Islet precursor cell (in vitro differentiated cells): ENCODE data around the gene ASXL1.
"Not testable (repeated sequence)": the region's sequence is repeated elsewhere in the genome, so short reads cannot be mapped to it uniquely, and the experiment has no call there.

ENCODE experiments used
- DNase-seq: peaks from one replicate; pipeline ENCODE4 v3.0.0-alpha.2; 2018

Gene ASXL1

DNA sequence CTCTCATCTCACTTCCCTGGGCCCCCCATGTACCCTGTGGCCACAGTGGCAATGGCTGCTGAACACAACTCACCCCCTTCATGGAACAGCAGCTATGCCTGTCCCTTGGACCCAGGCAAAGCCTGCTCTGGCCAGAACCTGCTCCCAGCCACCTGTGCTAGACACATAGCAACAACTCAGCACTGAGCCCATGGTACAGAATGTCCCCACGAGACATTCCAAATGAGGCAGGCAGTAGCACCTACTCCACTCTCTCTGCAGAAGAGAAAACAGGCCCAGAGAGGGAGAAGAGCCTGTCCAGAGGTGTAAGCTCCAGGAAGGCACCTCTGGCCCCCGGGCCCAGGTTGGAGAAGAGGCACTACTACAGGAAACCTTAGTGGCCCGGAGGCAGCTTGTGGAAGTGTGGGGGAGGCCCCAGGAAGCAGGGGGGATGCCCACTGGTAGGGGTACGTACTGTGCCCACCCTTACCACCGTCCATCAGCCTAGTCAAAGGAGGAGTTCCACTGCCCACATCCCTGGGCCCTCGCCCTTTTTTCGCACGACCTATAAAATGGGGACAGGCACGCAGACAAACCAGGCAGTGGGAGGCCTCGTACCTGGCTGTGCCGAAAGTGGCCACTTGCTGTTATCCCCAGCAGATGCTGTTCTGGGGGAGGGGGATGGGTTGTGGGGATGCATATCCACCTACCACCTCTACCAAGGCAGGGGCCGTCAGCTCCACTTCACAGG lies 97.2 kb downstream of the ASXL1 start:
- no peak for DNase-seq

DNA sequence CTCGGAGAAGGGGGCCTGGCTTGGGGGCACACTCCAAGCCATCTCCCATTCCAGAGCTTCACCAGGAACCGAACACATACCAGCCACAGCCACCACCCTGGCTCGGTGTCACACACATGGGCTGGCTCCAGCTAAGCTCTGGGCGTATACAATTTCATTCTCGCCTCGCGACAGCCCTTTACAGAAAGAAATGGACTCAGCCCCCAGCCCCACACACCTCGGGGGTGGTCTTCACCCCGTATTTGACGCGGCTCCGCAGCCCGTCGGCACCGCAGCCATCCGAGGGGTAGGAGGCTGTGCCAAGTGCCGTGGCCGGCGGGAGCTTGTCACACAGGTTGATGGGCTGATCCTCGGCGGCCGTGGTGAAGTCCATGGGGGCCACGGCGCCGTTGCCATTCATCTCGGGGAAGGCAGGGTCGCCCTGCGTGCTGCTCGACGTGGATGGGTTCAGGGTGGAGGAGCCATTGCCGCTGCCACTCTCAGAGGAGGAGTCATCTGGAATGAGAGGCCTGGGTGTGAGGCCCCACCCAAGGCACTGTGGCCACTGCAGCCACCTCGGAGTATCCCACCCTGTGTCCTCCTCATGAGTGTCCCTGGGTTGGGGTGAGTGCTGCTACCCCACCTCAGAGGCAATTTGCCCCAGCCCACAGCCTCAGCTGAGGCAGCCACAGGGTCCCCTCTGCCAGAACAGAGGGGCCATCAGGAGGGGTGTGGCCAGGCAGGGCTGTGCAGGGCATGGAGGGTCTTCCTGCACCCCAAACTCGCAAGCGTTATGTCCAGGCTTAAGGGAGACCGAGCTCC lies 98.0 kb downstream of the ASXL1 start:
- DNase-seq = no peak

DNA sequence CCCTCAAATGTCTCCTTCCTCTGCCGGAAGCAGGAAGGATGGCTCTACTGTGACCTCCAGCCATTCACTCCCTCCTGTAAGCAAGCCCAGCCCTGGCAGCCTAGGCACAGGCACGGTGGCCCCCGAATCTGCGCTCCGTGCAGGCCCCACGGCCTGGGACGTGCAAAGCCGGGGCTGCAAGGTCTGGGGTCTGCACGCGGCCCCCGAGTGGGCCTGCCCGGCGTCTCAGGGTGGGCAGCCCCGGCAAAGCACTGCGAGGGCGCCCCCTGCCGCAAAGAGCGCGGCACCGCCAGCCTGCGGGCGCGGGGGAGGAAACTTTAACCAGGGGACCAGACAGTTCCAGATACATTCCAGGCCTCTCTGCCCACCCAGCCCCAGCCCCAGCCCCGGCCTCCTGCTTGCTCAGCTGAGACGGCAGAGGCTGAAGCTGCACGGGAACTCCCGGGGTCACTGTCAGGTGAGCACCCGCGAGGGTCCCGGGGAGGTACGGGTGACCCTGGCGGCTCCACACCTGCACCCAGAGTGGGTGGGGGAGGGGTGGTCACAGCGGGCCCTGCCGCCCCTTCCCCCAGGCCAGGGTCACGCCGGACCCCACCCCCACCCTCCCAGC lies 98.8 kb downstream of the ASXL1 start:
- DNase-seq = peak; percentile 96

DNA sequence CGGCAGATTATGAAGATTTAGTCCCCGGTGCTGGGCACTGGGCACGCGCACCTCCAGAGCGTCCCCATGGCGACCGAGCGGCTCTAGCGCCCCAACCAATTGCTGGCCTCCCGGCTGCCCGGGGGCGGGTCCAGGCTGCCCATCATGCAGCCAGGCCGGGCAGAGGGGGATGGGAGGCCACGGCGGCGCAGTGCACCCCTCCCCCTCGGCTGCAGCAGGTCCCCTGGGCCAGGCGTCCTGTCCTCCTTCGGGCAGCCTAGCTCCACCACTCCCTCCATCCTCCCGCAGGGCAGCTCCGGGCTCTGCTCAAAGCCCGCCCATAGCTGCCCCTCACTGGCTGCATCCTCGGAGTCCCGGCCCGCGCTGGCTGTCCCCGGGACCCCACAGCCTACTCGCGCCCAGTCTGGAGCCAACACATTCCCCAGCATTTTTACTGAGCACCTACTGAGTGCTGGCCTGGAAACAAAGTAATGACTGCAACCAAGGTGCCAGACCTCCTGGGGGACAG lies 99.4 kb downstream of the ASXL1 start:
- peak; percentile 94 for DNase-seq

- peak; percentile 69 for DNase-seq
Measured at GRCh38 chr20:32458061-32458836, 100.1 kb downstream of the ASXL1 start.

GRCh38 chr20:32458837-32459220 lies 100.7 kb downstream of the ASXL1 start:
- no peak for DNase-seq

- DNase-seq = no peak
Measured at GRCh38 chr20:32460231-32460630, 102.1 kb downstream of the ASXL1 start.

DNA sequence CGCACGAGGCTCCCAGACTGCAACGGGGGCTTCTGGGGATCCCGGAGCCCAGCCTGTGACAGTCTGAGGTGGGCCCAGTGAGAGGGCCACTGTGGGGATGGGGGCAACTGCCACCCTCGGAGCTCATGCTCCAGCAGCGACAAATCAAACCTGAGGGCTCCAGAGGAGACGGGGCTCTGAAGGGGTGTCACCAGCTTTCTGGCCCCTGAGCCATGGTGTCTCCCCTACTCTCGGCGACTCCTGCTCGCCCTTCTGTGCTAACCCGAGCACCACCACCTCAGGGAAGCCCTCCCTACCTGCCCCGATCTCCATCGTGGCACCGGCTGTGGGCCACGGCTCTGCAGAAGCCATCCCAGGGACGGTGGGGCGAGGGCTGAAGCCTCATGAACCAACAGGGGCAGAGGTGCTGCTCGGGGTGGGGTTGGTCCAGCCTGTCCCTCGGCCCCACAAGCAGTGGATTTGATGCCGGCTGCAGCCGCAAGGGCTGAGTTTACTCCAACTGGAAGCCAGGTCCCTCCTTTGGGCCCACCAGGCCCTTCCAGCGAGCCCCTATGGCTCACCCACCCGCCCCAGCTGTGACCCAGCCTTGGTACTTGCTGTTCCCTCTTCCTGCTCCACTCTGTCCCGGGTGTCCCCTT lies 102.7 kb downstream of the ASXL1 start:
- no peak for DNase-seq

GRCh38 chr20:32461836-32462600 lies 103.9 kb downstream of the ASXL1 start:
- DNase-seq = no peak

- DNase-seq = no peak
Measured at GRCh38 chr20:32462900-32463641, 104.9 kb downstream of the ASXL1 start.

DNA sequence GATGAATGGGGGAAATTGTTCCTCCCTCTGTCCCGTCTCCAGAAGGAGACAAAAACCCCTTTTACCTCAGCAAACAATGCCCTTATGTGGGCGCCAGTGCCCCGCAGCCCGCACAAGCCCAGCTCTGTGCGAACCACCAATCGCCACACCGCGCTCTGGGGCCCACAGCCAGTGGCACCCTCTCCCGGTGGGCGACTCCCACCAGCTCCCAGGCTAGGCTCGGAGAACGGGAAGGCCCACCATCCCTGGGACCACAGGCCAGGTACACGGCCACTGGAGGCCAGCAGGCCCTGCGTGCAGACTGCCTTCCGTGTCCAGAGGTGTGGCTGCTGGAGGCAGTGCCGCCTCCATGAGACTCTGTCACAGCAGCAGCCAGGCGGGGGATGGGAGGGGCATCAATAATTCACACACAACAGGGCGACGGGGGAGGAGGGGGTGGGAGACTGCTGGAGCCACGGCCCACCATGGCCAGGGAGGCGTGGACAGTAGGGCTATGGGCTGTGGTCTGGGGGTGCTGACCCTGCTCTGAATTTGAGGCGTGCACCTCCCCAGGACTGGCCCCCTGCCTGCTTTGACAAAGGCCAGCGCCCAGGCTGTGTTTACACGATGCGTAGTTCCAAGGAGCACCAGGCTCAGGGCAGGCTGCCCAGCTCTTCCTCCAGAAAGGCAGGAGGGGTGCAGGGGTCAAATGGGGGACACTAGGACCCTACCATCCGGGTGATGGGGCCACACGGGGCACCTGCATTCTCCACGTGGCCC lies 105.7 kb downstream of the ASXL1 start:
- no peak for DNase-seq

GRCh38 chr20:32464401-32465091 lies 106.4 kb downstream of the ASXL1 start:
- DNase-seq = no peak

DNA sequence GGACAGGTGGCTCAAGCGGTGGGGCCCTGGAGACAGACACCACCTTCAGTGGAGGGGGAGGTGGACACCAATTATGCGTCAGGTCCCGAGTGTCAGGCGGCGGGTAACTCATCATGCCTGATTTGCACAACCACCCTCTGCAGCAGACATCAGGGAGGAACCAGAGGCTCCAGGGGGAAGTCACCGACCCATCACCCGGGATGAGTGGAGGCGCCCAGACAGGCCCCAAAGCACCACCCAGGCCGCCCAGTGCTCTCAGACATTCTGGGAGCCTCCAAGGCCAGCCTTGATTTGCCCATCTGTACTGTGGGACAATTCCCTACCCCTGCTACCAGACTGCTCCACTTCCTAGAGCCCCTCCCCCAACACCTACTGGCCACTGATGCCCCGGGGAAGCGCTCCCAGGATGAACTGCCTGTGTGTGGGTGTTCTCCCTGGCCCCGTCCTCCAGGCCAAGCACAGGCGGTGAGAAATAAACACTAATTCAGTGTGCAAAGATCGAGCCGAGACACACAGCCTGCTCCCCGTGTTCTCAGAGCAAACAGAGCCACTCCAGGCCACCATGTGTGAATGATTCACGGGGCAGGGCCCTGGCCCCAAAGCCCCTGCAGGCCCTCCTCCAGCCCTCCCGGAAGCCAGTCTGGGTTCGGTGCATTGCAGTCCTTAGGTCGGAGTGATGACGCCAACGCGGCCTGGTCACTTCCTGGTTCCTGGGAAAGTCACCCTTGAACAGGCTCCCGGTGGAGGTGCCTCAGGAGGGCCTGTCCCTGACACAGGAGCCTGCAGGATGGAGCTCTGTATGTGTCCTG lies 107.2 kb downstream of the ASXL1 start:
- peak; percentile 78 for DNase-seq

- not testable (repeated sequence) for DNase-seq
Measured at GRCh38 chr20:32465901-32466675, 108.0 kb downstream of the ASXL1 start.

DNA sequence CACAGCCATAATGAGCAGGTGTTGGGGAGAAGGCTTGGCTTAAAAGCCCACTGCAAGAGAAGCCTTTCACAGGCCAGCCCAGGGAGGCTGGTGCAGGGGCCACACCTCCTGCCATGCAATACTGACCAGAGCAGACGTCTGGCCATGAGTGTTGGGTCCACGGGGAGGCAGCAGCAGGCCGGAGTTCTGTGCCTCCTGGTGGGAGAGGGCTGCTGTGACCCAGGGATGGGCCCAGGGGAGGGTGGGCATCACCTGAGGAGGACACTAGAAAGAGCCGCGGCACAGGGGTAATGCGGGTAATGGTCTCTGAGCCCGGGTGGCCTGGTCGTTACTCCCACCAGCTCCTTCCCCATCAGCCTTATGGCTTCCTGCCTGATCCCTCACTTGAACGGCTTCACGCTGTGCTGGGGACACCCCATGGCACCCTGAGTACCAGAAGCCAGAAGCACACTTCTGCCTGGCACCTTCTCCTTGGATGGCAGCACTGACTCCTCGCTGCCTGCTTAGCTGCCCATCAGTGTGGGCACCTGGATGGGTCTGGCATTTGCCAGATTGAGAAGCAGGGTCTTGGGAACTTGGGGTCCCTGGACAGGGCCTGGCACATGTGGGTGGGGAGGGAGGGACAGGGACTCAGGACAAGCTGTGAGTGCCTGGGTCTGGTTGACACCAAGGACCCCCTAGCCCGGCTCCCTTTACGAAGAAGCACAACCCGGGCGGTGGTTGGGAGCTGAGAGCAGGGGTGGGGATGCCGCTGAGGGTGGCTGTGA lies 108.8 kb downstream of the ASXL1 start:
- no peak for DNase-seq

DNA sequence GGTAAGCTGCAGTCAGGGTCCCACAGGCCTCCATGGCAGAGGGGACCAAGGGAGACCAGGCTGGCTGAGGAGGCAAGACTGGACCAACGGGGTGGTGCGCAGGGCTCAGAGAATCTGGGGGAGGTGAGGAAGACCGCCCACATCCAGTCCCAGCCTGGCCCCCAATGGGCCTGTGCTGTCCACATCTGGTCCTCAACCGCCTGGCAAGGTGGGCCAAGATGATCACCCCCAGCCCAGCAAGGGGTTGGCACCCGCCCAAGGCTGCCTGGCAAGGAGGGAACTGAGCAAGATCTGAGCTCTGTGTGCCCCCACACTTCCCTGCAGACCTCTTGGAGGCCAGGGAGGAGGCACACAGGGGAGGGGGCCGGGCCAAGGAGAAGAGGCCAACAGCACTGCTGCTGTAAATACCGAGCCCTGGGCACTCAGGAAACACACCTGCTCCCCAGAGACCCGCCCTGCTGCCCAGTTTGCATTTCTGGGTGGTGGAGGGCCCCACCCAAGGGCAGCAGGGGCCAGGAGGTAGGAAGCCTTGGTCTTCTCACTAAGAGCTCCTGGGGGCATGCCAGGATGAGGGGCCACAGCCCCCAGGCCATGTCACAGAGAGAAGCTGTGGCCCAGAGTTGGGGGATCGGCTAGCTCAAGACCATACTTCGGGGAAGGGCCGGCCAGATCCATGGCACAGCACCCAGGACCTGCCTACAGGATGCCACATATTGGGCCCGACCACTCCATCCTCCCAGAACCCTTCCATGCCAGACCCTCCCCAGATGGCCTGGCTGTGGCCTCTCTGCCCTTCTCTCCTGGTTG lies 109.6 kb downstream of the ASXL1 start:
- DNase-seq = no peak
